GM12864 (cell line): Measurements from ENCODE around the gene DBNL.
"Not testable (repeated sequence)": the region's sequence is repeated elsewhere in the genome, so short reads cannot be mapped to it uniquely, and the experiment has no call there.

Source experiments
- DNase-seq: peaks from one replicate; pipeline ENCODE4 v3.0.0-alpha.2; 2011; ENCODE audit warnings: low read depth
- H3K4me3 ChIP-seq: 2 replicates; pipeline ENCODE4 v1.5.1; 2011; ENCODE audit warnings: mild to moderate bottlenecking, low read depth, low read length, control low read depth
- TF ChIP-seq, protein P1 (sequence below): IDR thresholded peaks from 2 replicates; pipeline ENCODE4 v1.5.1; 2011; ENCODE audit warnings: low read depth, mild to moderate bottlenecking, moderate library complexity, low read length, control low read depth, inconsistent platforms; ENCODE audit errors: missing control alignments

DBNL gene

DNA sequence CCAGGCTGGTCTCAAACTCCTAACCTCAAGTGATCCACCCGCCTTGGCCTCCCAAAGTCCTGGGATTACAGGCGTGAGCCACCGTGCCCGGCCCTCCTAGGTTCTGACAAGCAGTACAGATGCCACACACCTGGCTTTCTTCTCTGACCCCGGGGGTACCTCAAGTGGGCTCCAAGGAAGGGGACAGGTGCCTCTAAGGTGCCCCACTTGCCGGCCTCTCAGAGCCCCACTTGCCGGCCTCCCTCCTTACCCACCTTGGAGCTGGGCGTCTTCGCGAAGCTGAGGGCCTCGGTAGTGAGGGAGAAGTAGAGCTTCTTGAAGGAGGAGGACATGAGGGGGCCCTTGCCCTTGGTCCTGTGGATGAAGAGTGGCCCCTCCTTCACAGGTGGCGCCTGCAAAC is 5.9 kb upstream of the DBNL start:
- H3K4me3 ChIP-seq, DNase-seq: not testable (repeated sequence)

DNA sequence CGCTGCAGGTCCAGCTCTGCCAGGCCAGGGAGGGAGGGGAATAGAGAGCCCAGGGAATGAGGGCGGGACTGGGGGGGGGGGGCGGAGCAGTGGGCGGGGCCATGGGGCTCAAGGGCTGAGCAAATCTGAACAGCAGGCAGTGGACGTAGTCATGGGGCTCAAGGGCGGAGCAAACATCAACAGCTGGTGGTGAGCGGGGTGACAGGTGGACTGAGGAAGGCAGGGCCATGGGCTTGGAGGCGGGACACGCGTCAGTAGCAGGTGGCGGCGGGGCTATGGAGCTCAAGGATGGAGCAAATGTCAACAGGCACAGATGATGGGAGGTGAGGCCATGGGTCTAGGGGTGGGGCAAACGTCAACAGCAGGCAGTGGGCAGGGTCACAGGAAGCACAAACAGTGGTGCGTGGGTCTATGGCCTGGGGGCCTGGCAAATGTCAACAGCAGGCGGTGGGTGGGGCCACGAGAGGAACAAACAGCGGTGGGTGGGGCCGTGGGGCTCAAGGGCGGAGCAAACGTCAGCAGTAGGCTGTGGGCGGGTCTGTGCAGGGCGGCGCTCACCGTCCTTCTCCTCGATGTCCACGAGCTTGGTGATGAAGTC is 5.4 kb upstream of the DBNL start:
- H3K4me3 ChIP-seq: peak overlapping the region; percentile 5; the same call in 1 of the 2 replicates
- peak; percentile 51 for DNase-seq

DNA sequence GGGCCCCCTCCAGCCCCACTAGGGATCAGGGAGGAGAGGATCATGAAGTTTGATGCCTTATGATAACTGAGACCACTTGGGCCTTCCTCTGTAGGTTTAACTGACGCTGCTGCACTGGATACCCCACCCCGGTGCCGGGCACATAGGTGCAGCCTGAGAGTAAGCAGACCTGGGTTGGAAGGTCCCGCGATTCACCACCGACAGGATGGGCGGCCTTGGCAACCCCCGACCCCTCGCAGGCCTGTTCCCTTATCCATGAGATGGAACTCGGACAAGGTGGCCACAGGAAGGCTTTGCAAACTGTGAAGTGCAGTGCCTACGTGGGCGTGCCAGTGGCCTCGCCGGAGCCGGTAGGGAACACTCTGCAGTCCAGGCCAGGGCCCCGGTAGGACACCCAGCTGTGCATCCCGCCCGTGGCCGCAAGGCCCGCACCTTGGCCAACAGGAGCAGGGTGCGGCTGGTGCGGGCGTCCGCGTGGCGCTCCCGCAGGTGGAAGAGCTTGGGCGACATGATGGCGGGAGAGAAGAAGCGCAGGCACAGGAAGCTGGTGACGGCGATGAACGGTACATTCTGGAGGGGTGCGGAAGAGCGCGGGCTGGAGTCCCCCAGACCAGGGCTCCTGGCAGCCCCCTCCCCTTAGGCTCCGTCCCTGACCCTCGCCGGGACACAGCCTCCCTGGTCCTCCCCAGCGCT is 4.6 kb upstream of the DBNL start:
- DNase-seq: not testable (repeated sequence)
- peak overlapping the region; percentile 53 for H3K4me3 ChIP-seq

DNA sequence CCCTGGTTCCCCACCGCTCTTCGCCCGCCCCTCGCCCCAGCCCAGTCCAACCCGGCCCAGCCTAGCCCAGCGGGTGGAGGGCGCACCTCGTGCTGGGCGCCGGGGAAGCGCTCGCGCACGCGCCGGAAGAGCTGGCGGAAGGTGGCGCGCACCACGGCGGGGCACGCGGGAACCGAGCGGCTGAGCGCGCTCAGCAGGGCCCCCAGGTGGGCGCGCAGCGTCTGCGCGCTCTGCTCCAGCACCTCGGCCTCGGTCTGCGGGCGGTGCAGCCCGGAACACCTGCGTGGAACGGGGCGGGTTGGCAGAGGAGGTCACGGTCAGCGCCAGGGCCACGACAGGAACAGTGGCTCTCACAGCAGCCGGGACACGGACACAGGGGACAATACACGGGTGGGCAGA is 4.0 kb upstream of the DBNL start:
- TF ChIP-seq, protein P1, sequence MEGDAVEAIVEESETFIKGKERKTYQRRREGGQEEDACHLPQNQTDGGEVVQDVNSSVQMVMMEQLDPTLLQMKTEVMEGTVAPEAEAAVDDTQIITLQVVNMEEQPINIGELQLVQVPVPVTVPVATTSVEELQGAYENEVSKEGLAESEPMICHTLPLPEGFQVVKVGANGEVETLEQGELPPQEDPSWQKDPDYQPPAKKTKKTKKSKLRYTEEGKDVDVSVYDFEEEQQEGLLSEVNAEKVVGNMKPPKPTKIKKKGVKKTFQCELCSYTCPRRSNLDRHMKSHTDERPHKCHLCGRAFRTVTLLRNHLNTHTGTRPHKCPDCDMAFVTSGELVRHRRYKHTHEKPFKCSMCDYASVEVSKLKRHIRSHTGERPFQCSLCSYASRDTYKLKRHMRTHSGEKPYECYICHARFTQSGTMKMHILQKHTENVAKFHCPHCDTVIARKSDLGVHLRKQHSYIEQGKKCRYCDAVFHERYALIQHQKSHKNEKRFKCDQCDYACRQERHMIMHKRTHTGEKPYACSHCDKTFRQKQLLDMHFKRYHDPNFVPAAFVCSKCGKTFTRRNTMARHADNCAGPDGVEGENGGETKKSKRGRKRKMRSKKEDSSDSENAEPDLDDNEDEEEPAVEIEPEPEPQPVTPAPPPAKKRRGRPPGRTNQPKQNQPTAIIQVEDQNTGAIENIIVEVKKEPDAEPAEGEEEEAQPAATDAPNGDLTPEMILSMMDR: peak; percentile 36
- peak overlapping the region; percentile 53 for H3K4me3 ChIP-seq
- DNase-seq: not testable (repeated sequence)

GRCh38 chr7:44042221-44042620 is 2.3 kb upstream of the DBNL start:
- no peak overlapping the region for H3K4me3 ChIP-seq
- DNase-seq: no peak
- TF ChIP-seq, protein P1: no peak

DNA sequence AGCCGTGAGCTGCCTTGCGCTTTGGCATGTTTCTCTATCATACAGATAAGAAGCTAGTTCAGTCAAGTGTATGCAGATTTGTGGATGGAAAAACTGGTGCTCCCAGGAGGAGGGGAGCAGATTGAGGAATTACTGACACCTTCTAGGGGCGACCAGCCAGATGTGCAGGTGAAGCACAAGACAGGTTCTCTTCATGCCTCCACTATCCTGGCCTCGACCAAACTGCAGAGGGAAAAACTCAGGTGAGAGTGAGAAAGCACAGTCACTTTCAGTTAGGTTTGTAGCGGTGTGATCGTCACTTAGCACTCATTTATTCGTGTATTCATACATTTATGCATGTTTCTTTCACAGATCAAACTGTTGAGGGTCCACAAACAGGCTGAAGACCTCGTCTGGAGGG is 600 bp upstream of the DBNL start:
- H3K4me3 ChIP-seq: peak overlapping the region; percentile 89
- no peak for DNase-seq
- TF ChIP-seq, protein P1: no peak

DNA sequence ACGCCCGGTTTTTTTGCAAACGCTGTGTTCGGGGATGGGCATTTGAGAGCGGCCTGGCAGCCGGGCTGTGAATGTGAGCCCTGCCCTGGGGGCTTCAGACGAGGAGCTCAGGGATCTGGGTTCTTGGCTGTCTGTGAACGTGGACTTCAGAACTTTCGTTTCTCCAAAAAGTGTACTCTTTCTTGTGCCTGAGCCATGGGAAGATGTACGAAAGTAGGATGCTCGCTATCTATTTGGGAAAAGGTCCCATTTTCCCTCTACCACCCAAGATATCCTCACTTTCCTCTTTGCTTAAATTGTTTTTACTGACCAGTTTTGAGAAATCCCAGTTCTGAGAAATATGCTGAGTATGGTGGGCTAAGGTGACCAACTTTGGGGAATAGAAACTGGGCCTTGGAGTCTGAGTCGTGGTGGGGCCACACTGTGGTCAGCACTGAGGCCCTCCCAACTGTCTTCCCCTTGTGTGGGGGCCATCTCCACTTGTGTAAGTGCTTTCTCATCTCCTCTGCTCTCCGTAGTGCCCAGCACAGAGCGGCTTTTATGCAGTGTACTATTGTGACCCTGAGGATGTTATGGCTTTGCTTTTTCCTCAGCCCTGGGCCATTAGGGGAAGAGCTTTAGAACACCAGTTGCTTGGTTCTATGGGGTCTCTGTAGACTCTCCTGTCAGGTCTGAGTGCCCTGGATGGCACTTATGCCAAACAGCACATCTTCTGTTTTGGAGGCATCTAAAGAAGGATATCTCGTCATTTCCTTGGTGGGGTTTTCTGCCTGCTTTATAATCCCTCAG is 918 bp downstream of the DBNL start:
- TF ChIP-seq, protein P1: no peak
- no peak for DNase-seq

DNA sequence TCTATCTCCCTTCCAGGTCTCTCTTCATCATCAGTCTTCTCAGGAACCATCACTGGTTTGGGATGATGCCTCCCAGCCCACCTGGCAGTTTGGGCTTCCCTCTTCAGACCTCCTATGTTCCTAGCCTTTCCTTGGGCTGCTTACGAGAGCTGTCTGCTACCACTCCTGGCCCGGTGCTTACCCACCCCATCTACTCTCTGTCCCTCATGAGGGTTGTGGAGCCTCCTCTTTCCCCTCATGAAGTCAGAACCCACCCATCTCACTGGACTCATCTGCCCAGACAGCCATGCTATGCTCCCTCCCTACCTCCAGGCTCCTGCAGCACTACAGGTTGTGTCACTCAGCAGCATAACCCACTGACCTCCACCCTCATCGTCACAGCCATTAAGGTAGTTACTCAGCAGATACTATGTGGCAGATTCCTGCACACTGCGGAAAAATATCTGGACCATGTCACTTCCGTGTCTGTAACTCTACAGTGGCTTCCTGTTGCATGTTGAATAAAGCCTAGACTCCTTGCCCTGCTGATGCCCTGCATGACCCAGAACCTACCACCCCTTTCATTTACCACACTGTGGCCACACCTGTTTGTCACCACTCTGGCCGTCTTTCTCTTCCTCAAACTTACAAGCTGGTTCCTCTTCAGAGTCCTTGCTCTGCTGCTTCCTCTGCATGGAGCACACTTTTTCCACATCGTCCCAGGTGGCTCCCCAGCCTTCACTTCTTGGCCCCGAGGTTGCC is 2.0 kb downstream of the DBNL start:
- peak overlapping the region; percentile 89 for H3K4me3 ChIP-seq
- TF ChIP-seq, protein P1: no peak
- peak; percentile 75 for DNase-seq

More for the DNA sequence above, 918 bp downstream of the DBNL start:
- H3K4me3 ChIP-seq: peak overlapping the region; percentile 89
